ENCODE measurements around the gene RABL3.

Gene RABL3

DNA sequence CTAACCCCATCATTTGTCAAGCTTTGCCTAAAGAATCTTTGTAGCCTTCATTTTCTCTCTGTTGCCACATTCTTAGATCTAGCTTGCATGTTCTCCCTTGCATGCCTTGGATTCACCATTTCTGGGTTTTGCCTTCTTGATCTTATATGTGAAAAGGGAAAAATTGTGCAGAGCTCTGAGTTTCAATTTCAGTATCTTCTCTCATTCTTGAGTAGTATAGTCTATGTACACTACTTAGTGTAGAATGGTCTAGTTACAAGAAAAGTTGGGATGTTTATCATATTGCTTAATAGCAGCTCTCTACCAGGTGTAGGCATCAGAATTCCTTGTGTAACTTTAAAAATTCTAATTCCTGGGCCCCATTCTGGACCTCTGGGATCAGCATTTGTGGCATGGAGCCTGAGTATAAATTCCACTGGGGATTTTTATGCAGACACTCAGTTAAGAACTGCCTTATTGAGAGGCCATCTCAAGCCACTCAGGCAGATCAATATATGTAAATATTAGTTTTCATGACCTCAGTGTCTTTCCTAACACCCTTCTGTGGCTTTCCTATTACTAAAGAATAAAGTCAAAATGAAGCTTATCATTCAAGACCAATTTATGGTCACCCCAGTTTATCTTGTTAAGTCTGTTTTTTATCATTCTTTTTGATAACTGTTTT lies 23.6 kb upstream of the RABL3 start:
- ATAC-seq: no peak
- TF ChIP-seq, protein P1, sequence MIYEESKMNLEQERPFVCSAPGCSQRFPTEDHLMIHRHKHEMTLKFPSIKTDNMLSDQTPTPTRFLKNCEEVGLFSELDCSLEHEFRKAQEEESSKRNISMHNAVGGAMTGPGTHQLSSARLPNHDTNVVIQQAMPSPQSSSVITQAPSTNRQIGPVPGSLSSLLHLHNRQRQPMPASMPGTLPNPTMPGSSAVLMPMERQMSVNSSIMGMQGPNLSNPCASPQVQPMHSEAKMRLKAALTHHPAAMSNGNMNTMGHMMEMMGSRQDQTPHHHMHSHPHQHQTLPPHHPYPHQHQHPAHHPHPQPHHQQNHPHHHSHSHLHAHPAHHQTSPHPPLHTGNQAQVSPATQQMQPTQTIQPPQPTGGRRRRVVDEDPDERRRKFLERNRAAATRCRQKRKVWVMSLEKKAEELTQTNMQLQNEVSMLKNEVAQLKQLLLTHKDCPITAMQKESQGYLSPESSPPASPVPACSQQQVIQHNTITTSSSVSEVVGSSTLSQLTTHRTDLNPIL (CRISPR knock-in tag; IDR thresholded peaks at IDR 0.05; ENCODE audit: low read depth): no peak
- TF ChIP-seq, protein P2, sequence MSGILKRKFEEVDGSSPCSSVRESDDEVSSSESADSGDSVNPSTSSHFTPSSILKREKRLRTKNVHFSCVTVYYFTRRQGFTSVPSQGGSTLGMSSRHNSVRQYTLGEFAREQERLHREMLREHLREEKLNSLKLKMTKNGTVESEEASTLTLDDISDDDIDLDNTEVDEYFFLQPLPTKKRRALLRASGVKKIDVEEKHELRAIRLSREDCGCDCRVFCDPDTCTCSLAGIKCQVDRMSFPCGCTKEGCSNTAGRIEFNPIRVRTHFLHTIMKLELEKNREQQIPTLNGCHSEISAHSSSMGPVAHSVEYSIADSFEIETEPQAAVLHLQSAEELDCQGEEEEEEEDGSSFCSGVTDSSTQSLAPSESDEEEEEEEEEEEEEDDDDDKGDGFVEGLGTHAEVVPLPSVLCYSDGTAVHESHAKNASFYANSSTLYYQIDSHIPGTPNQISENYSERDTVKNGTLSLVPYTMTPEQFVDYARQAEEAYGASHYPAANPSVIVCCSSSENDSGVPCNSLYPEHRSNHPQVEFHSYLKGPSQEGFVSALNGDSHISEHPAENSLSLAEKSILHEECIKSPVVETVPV (CRISPR knock-in tag; IDR thresholded peaks at IDR 0.05): no peak
- TF ChIP-seq ESRRG (CRISPR knock-in tag; IDR thresholded peaks at IDR 0.05) (no peak), ZFP30 (CRISPR knock-in tag; IDR thresholded peaks at IDR 0.05) (no peak), ZC3H10 (CRISPR knock-in tag; IDR thresholded peaks at IDR 0.05) (no peak)

DNA sequence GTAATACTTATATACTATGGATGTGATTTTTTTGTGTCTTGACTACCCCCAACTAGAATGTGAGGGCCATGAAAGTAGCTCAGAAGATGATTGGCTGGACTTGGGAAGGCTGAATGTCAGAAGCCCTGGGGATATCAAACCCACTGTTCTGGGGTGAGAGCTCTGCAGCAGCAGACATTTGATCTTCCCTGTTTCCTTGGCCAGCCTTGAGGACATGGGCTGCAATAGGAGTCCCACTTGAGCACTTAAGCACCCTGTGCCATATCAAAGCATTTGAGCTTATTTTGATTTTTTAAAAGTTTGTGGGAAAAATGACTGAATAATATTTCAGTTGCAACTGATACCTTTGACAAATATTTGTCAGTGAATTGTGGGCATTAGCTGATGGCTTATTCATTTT lies 21.9 kb upstream of the RABL3 start:
- peak; percentile 15; the same call in 1 of the 3 replicates for ATAC-seq
- no peak for TF ChIP-seq TCF4 (CRISPR knock-in tag; IDR thresholded peaks at IDR 0.05; ENCODE audit: borderline replicate concordance)
- TF ChIP-seq SNAI2 (CRISPR knock-in tag; IDR thresholded peaks at IDR 0.05): no peak
- no peak for TF ChIP-seq RARB (CRISPR knock-in tag; IDR thresholded peaks at IDR 0.05)
- no peak for TF ChIP-seq ZC3H10 (CRISPR knock-in tag; IDR thresholded peaks at IDR 0.05)
- TF ChIP-seq ZNF70 (CRISPR knock-in tag; IDR thresholded peaks at IDR 0.05): no peak
- TF ChIP-seq, protein P1 (CRISPR knock-in tag; IDR thresholded peaks at IDR 0.05; ENCODE audit: low read depth): no peak
- no peak for TF ChIP-seq BACH2 (CRISPR knock-in tag; IDR thresholded peaks at IDR 0.05; ENCODE audit: borderline replicate concordance)
- no peak for TF ChIP-seq ISL1 (CRISPR knock-in tag; IDR thresholded peaks at IDR 0.05)
- no peak for TF ChIP-seq ZNF565 (CRISPR knock-in tag; conservative IDR thresholded peaks at IDR 0.05; ENCODE audit: low read depth)
- no peak for TF ChIP-seq GLIS3 (CRISPR knock-in tag; IDR thresholded peaks at IDR 0.05)
- TF ChIP-seq TOX (CRISPR knock-in tag; IDR thresholded peaks at IDR 0.05; ENCODE audit: borderline replicate concordance): no peak
- TF ChIP-seq, protein P2 (CRISPR knock-in tag; IDR thresholded peaks at IDR 0.05): no peak
- TF ChIP-seq, protein P3, sequence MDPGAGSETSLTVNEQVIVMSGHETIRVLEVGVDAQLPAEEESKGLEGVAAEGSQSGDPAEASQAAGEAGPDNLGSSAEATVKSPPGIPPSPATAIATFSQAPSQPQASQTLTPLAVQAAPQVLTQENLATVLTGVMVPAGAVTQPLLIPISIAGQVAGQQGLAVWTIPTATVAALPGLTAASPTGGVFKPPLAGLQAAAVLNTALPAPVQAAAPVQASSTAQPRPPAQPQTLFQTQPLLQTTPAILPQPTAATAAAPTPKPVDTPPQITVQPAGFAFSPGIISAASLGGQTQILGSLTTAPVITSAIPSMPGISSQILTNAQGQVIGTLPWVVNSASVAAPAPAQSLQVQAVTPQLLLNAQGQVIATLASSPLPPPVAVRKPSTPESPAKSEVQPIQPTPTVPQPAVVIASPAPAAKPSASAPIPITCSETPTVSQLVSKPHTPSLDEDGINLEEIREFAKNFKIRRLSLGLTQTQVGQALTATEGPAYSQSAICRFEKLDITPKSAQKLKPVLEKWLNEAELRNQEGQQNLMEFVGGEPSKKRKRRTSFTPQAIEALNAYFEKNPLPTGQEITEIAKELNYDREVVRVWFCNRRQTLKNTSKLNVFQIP (CRISPR knock-in tag; IDR thresholded peaks at IDR 0.05; ENCODE audit: borderline replicate concordance, low read depth): no peak
- TF ChIP-seq ZFP30 (CRISPR knock-in tag; IDR thresholded peaks at IDR 0.05): no peak
- no peak for TF ChIP-seq ARNTL (CRISPR knock-in tag; IDR thresholded peaks at IDR 0.05; ENCODE audit: borderline replicate concordance, low read depth)
- TF ChIP-seq, protein P4, sequence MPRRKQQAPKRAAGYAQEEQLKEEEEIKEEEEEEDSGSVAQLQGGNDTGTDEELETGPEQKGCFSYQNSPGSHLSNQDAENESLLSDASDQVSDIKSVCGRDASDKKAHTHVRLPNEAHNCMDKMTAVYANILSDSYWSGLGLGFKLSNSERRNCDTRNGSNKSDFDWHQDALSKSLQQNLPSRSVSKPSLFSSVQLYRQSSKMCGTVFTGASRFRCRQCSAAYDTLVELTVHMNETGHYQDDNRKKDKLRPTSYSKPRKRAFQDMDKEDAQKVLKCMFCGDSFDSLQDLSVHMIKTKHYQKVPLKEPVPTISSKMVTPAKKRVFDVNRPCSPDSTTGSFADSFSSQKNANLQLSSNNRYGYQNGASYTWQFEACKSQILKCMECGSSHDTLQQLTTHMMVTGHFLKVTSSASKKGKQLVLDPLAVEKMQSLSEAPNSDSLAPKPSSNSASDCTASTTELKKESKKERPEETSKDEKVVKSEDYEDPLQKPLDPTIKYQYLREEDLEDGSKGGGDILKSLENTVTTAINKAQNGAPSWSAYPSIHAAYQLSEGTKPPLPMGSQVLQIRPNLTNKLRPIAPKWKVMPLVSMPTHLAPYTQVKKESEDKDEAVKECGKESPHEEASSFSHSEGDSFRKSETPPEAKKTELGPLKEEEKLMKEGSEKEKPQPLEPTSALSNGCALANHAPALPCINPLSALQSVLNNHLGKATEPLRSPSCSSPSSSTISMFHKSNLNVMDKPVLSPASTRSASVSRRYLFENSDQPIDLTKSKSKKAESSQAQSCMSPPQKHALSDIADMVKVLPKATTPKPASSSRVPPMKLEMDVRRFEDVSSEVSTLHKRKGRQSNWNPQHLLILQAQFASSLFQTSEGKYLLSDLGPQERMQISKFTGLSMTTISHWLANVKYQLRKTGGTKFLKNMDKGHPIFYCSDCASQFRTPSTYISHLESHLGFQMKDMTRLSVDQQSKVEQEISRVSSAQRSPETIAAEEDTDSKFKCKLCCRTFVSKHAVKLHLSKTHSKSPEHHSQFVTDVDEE (CRISPR knock-in tag; IDR thresholded peaks at IDR 0.05): no peak
- TF ChIP-seq ESRRG (CRISPR knock-in tag; IDR thresholded peaks at IDR 0.05): no peak
- TF ChIP-seq CSDC2 (CRISPR knock-in tag; IDR thresholded peaks at IDR 0.05): no peak

DNA sequence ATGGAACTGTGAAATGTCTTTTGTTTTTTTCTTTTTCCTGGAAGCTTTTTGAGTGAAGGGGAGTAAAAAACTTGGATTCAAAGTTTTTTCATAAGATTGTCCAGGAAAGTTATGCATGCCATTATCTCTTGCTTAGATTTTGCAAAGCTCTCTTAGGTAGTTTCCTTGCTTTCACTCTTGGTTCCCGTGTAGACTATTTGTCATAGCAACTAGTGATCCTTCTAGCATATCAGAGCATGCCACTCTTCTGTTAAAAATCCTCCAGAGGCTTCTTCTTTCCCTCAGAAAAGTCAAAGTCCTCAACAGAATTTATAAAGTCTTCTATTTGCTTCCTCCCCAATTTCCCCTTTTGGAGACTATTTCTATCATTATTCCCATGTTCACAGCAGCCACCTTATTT lies 21.3 kb upstream of the RABL3 start:
- ATAC-seq: peak; percentile 64

More for the DNA sequence above, 21.3 kb upstream of the RABL3 start:
- TF ChIP-seq ZFP3 (CRISPR knock-in tag; IDR thresholded peaks at IDR 0.05) (no peak), CSDC2 (CRISPR knock-in tag; IDR thresholded peaks at IDR 0.05) (no peak), RARB (CRISPR knock-in tag; IDR thresholded peaks at IDR 0.05) (no peak), ISL1 (CRISPR knock-in tag; IDR thresholded peaks at IDR 0.05) (no peak), GLIS3 (CRISPR knock-in tag; IDR thresholded peaks at IDR 0.05) (no peak)
- TF ChIP-seq, protein P2 (CRISPR knock-in tag; IDR thresholded peaks at IDR 0.05): no peak
- TF ChIP-seq, protein P4 (CRISPR knock-in tag; IDR thresholded peaks at IDR 0.05): no peak
- TF ChIP-seq, protein P1 (CRISPR knock-in tag; IDR thresholded peaks at IDR 0.05; ENCODE audit: low read depth): no peak

Data from SK-N-SH treated with all-trans-retinoic acid at 6 μM for 48 hours (cell line).